Muscle of arm (tissue), 12 donors: ENCODE results near the gene CLTCL1. TPM values are rescaled to one million over a fixed set of nuclear protein-coding genes. Genes with fewer than 3 reads are reported as not detected.

ENCODE experiments used
- DNase-seq: peaks from one replicate; pipeline ENCODE4 v3.0.0-alpha.2; 2013
- polyA plus RNA-seq, 12 donors: library from polyadenylated mRNA; unstranded; fragments of 120-200 nt; gene quantifications; one replicate each; pipeline ENCODE4 v1.2.1, GENCODE V29; 2013; ENCODE audit not compliant: insufficient read length in 12 of 12

CLTCL1 gene
- polyA plus RNA-seq, 12 donors = 4.2 to 34.6 (median 21.4) TPM; not detected in 1

DNA sequence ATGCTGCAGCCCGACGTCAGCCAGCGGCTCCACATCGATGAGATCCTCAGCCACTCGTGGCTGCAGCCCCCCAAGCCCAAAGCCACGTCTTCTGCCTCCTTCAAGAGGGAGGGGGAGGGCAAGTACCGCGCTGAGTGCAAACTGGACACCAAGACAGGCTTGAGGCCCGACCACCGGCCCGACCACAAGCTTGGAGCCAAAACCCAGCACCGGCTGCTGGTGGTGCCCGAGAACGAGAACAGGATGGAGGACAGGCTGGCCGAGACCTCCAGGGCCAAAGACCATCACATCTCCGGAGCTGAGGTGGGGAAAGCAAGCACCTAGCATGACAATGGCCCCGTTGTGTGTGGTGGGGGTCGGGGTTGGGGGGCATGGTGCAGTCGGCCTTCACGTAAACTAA, 159.4 kb downstream of the CLTCL1 start:
- DNase-seq = no peak

DNA sequence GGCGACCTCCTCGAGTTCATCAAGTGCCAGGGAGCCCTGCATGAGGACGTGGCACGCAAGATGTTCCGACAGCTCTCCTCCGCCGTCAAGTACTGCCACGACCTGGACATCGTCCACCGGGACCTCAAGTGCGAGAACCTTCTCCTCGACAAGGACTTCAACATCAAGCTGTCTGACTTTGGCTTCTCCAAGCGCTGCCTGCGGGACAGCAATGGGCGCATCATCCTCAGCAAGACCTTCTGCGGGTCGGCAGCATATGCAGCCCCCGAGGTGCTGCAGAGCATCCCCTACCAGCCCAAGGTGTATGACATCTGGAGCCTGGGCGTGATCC, 159.9 kb downstream of the CLTCL1 start:
- no peak for DNase-seq

DNA sequence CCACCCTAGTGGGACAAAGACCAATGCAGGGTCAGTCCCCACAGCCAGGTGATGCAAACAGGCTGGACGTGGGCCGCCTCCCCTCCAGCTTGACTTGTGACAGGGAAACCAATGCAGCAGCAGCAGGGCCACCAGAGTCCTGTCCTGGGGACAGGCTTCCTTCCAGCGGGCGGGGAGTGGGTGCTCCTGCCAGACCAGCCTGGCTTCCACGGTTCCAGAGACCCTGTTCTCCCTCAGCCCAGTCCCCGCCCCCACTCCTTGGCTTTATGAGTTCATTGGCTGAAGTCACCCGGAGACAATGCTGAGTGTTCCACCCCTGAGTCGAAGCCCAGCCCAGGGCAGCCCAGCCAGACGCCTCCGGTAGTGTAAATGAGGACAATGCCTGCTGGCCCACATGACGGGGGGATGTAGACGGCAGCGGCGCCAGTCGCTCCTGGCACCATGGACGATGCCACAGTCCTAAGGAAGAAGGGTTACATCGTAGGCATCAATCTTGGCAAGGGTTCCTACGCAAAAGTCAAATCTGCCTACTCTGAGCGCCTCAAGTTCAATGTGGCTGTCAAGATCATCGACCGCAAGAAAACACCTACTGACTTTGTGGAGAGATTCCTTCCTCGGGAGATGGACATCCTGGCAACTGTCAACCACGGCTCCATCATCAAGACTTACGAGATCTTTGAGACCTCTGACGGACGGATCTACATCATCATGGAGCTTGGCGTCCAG, 160.4 kb downstream of the CLTCL1 start, which contains the start of gene TSSK2:
TSSK2 (plus strand) TSS at position 350 of the 726 bp plus-strand sequence; CDS start at position 442, 92 bp downstream.
- DNase-seq = no peak

DNA sequence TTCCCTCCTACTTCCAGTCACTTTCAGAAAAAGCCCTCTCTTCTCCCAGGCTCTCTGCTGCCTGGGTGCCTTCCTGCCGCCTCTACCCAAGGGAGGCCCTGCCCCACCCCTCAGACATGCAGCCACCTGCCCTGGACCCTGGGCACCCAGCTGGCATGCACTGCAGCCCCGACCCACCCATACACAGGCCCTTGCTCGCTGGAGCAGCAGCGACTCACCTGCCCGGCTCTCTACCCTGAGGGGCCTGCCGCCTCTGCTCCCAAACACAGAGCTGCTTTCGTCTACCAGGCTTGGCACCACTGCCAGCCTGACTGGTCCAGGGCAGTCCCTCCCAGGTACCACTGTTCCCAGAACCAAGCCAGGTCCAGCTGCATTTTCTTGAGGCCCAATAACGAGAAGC, 161.6 kb downstream of the CLTCL1 start:
- no peak for DNase-seq

Other genes with a start within 250 kb of the CLTCL1 start
- gene DGCR2, start 169.3 kb downstream of the CLTCL1 start, polyA plus RNA-seq = 10 to 100 TPM in 11 of 12 donors, not detected in 1; 36.1 to 53.3 (median 43.6) TPM
- gene TSSK2, start 160.4 kb downstream of the CLTCL1 start, polyA plus RNA-seq = under 1 TPM in 2 of 12 donors, not detected in 10; 0.11 to 0.46 TPM
- 10 to 100 TPM in 11 of 12 donors, not detected in 1; 10.2 to 13.3 (median 11.1) TPM for gene ESS2, start 147.1 kb downstream of the CLTCL1 start, polyA plus RNA-seq
- gene GSC2, start 141.4 kb downstream of the CLTCL1 start, polyA plus RNA-seq = not detected
- 10 to 100 TPM in 11 of 12 donors, not detected in 1; 14.4 to 31.8 (median 17.5) TPM for gene SLC25A1, start 113.0 kb downstream of the CLTCL1 start, polyA plus RNA-seq
- 10 to 100 TPM in 11 of 12 donors, not detected in 1; 13.4 to 19.9 (median 16.6) TPM for gene HIRA, start 140.0 kb upstream of the CLTCL1 start, polyA plus RNA-seq
- gene MRPL40, start 140.8 kb upstream of the CLTCL1 start, polyA plus RNA-seq = 10 to 100 TPM in 11 of 12 donors, not detected in 1; 26.6 to 36.4 (median 33.8) TPM
- gene C22orf39, start 156.0 kb upstream of the CLTCL1 start, polyA plus RNA-seq = 10 to 100 TPM in 11 of 12 donors, not detected in 1; 25.1 to 36.0 (median 32.3) TPM
- gene UFD1, start 187.5 kb upstream of the CLTCL1 start, polyA plus RNA-seq = 10 to 100 TPM in 11 of 12 donors, not detected in 1; 19.7 to 55.0 (median 43.7) TPM
- 10 to 100 TPM in 4 of 12 donors, 1 to 10 TPM in 6, not detected in 2; 5.0 to 18.3 (median 9.4) TPM for gene CDC45, start 188.2 kb upstream of the CLTCL1 start, polyA plus RNA-seq
- 10 to 100 TPM in 11 of 12 donors, not detected in 1; 25.0 to 59.7 (median 39.6) TPM for gene CLDN5, start 232.7 kb upstream of the CLTCL1 start, polyA plus RNA-seq